CD14-positive monocyte (primary cell): ENCODE measurements around the gene GGN. TPM values are rescaled to one million over a fixed set of nuclear protein-coding genes. Genes with fewer than 3 reads are reported as not detected.

Experiments used
- DNase-seq, 3 donors: peaks; one replicate each; pipeline ENCODE4 v3.0.0-alpha.2; 2011 to 2022
- H2AFZ ChIP-seq: 2 replicates; pipeline ENCODE4 v1.6.0; 2012; ENCODE audit warnings: mild to moderate bottlenecking, low read depth, low read length, inconsistent platforms; ENCODE audit not compliant: insufficient read depth, poor library complexity, severe bottlenecking
- H3K27ac ChIP-seq, 2 donors: 1 replicate in 1 of 2; 2 replicates in 1 of 2; pipeline ENCODE4 v1.5.1; 2012 to 2013; ENCODE audit warnings: low read length in 2 of 2, control low read depth in 1 of 2, inconsistent platforms in 1 of 2, low read depth in 1 of 2, mild to moderate bottlenecking in 1 of 2
- H3K27me3 ChIP-seq, 2 donors: one replicate each; pipeline versions ENCODE4 v1.6.0 to v1.6.1; 2011 to 2013; ENCODE audit warnings: low read length in 2 of 2; ENCODE audit not compliant: control insufficient read depth in 2 of 2, insufficient read depth in 2 of 2
- H3K36me3 ChIP-seq, 2 donors: replicated peaks in 1 of 2; 1 replicate in 1 of 2; 2 replicates in 1 of 2; pipeline versions ENCODE4 v1.5.1 to v1.6.1; 2012 to 2013; ENCODE audit warnings: low read length in 2 of 2, control low read depth in 1 of 2, inconsistent platforms in 1 of 2, mild to moderate bottlenecking in 1 of 2; ENCODE audit not compliant: insufficient read depth in 2 of 2, control insufficient read depth in 1 of 2
- H3K4me1 ChIP-seq, 2 donors: 1 replicate in 1 of 2; 2 replicates in 1 of 2; pipeline versions ENCODE4 v1.5.1 to v1.6.1; 2012 to 2013; ENCODE audit warnings: low read length in 2 of 2, control low read depth in 1 of 2, inconsistent platforms in 1 of 2, mild to moderate bottlenecking in 1 of 2, moderate library complexity in 1 of 2; ENCODE audit not compliant: insufficient read depth in 2 of 2, control insufficient read depth in 1 of 2
- H3K4me2 ChIP-seq: replicated peaks from 2 replicates; pipeline ENCODE3; 2012; ENCODE audit warnings: low read length, moderate library complexity, mild to moderate bottlenecking; ENCODE audit not compliant: poor library complexity, severe bottlenecking; ENCODE audit errors: extremely low read depth
- H3K4me3 ChIP-seq, 3 experiments: fragments of 200-600 bp in 1 of 3; sonication (generic) in 1 of 3; replicated peaks in 1 of 3; 1 replicate in 2 of 3; 2 replicates in 1 of 3; pipeline ENCODE4 v1.5.1; 2011 to 2013; ENCODE audit warnings: low read length in 3 of 3, mild to moderate bottlenecking in 3 of 3, control low read depth in 2 of 3, low read depth in 2 of 3, inconsistent platforms in 1 of 3, moderate library complexity in 1 of 3
- H3K79me2 ChIP-seq: 2 replicates; pipeline ENCODE4 v1.6.0; 2012; ENCODE audit warnings: mild to moderate bottlenecking, control low read depth, inconsistent platforms, low read length, moderate library complexity; ENCODE audit not compliant: insufficient read depth
- H3K9ac ChIP-seq: 2 replicates; pipeline ENCODE4 v1.6.0; 2017; ENCODE audit warnings: low read length, mild to moderate bottlenecking; ENCODE audit not compliant: insufficient read depth, poor library complexity, severe bottlenecking
- H3K9me3 ChIP-seq, 2 donors: replicated peaks in 1 of 2; 1 replicate in 1 of 2; 2 replicates in 1 of 2; pipeline versions ENCODE4 v1.5.1 to v1.6.1; 2012 to 2013; ENCODE audit warnings: low read length in 2 of 2, control low read depth in 1 of 2; ENCODE audit not compliant: control insufficient read depth in 1 of 2, insufficient read depth in 1 of 2
- H4K20me1 ChIP-seq: 2 replicates; pipeline ENCODE4 v1.6.0; 2012; ENCODE audit warnings: mild to moderate bottlenecking, low read length, control low read depth, moderate library complexity; ENCODE audit not compliant: insufficient read depth
- H3K27ac Mint-ChIP-seq, 7 donors: one replicate each; pipeline ENCODE4 v1.8.0; 2020; ENCODE audit warnings: mild to moderate bottlenecking in 7 of 7, mixed read lengths in 7 of 7, moderate library complexity in 6 of 7, inconsistent platforms in 2 of 7
- H3K27me3 Mint-ChIP-seq, 3 donors: one replicate each; pipeline ENCODE4 v1.8.0; 2021 to 2022; ENCODE audit warnings: low read depth in 3 of 3, mild to moderate bottlenecking in 3 of 3, mixed read lengths in 3 of 3, moderate library complexity in 3 of 3, inconsistent platforms in 1 of 3
- H3K36me3 Mint-ChIP-seq, 2 donors: one replicate each; pipeline ENCODE4 v1.8.0; 2020; ENCODE audit warnings: mixed read lengths in 2 of 2, inconsistent platforms in 1 of 2, mild to moderate bottlenecking in 1 of 2
- H3K4me1 Mint-ChIP-seq: one replicate; pipeline ENCODE4 v1.8.0; 2020; ENCODE audit warnings: mild to moderate bottlenecking, mixed read lengths
- H3K4me3 Mint-ChIP-seq, 2 donors: one replicate each; pipeline ENCODE4 v1.8.0; 2020; ENCODE audit warnings: mild to moderate bottlenecking in 2 of 2, mixed read lengths in 2 of 2, moderate library complexity in 1 of 2
- H3K9me3 Mint-ChIP-seq, 7 donors: one replicate each; pipeline ENCODE4 v1.8.0; 2020 to 2022; ENCODE audit warnings: mixed read lengths in 7 of 7, mild to moderate bottlenecking in 6 of 7, moderate library complexity in 6 of 7, inconsistent platforms in 2 of 7
- CTCF ChIP-seq: fragments of 200-600 bp; IDR thresholded peaks from one replicate; pipeline ENCODE4 v1.8.0; 2022; ENCODE audit warnings: antibody characterized with exemption, mild to moderate bottlenecking
- WGBS: methylation state at CpG from one replicate; pipeline ENCODE4 v1.1.5; 2013; ENCODE audit warnings: missing lambda C conversion rate; ENCODE audit not compliant: insufficient coverage; 5-methylcytosine and 5-hydroxymethylcytosine counted together
- intact Hi-C, 2 donors: fragments of 100-400 bp; cut with micrococcal nuclease; formaldehyde crosslinking; loops; one replicate each; pipeline versions ENCODE4 v1.15.0 to v1.15.1; 2023
- polyA plus RNA-seq, 3 donors: library from polyadenylated mRNA; depleted of rRNA in 1 of 3; unstranded in 2 of 3; stranded (reverse) in 1 of 3; fragments of 300-500 nt in 2 of 3; fragments of >200 nt in 1 of 3; fragmentation: Illumina TruSeq in 2 of 3; gene quantifications; 1 replicate in 2 of 3; 2 replicates in 1 of 3; pipeline ENCODE4 v1.2.3, GENCODE V29; 2012 to 2021

GGN gene
- polyA plus RNA-seq, 3 donors = 0.12 to 0.56 TPM; not detected in 1

- H3K36me3 Mint-ChIP-seq = peaks cover 38 to 50% of the 10 kb centered on the region in 2 donors
- H4K20me1 ChIP-seq = peaks cover 13% of the 10 kb centered on the region
- H3K4me3 Mint-ChIP-seq = no peak overlapping the region
- no peaks in the 10 kb centered on the region for H3K9me3 Mint-ChIP-seq
- DNase-seq = no peak
- peak overlapping the region in 1 of 2 donors; percentile 24 for H3K27ac ChIP-seq
- WGBS = 94% methylated on average over 9 of the region's 14 CpGs
- H3K4me3 ChIP-seq = no peak overlapping the region
- H2AFZ ChIP-seq = no peak overlapping the region
- H3K4me2 ChIP-seq = no peak overlapping the region
- peaks cover 48 to 58% of the 10 kb centered on the region in 2 donors for H3K4me1 ChIP-seq
- no peaks in the 10 kb centered on the region for H3K27me3 ChIP-seq
- H3K9ac ChIP-seq = no peak overlapping the region
- peaks cover 30 to 45% of the 10 kb centered on the region in 2 donors for H3K36me3 ChIP-seq
- H3K79me2 ChIP-seq = peaks cover 47% of the 10 kb centered on the region
- intact Hi-C loops = no loop called here
- H3K27ac Mint-ChIP-seq = peak overlapping the region in 1 of 7 donors; percentile 11
- no peaks in the 10 kb centered on the region for H3K27me3 Mint-ChIP-seq
- peaks cover 50% of the 10 kb centered on the region for H3K4me1 Mint-ChIP-seq
- H3K9me3 ChIP-seq = no peaks in the 10 kb centered on the region
- TF ChIP-seq CTCF = no peak
Measured at GRCh38 chr19:38421856-38422255, 34.0 kb upstream of the GGN start.

- peaks cover 35 to 53% of the 10 kb centered on the region in 2 donors for H3K36me3 ChIP-seq
- H3K4me1 Mint-ChIP-seq = peaks cover 47% of the 10 kb centered on the region
- peaks cover 43 to 56% of the 10 kb centered on the region in 2 donors for H3K36me3 Mint-ChIP-seq
- H3K27ac Mint-ChIP-seq = peak overlapping the region in 4 of 7 donors; percentile 25 to 93 (median 62)
- intact Hi-C loops = no loop called here
- no peak for TF ChIP-seq CTCF
- H3K9me3 Mint-ChIP-seq = peaks cover 0 to 2% (median 0%) of the 10 kb centered on the region in 7 donors
- WGBS = 96% methylated on average over 7 of the region's 9 CpGs
- H4K20me1 ChIP-seq = peaks cover 13% of the 10 kb centered on the region
- no peak overlapping the region for H2AFZ ChIP-seq
- no peaks in the 10 kb centered on the region for H3K9me3 ChIP-seq
- H3K4me3 ChIP-seq = no peak overlapping the region
- no peak overlapping the region for H3K4me2 ChIP-seq
- no peak for DNase-seq
- H3K4me1 ChIP-seq = peaks cover 40 to 51% of the 10 kb centered on the region in 2 donors
- peak overlapping the region in 1 of 2 donors; percentile 56 for H3K27ac ChIP-seq
- no peaks in the 10 kb centered on the region for H3K27me3 ChIP-seq
- H3K79me2 ChIP-seq = peaks cover 46% of the 10 kb centered on the region
- H3K27me3 Mint-ChIP-seq = no peaks in the 10 kb centered on the region
- no peak overlapping the region for H3K9ac ChIP-seq
- H3K4me3 Mint-ChIP-seq = no peak overlapping the region
Measured at GRCh38 chr19:38420935-38421334, 33.1 kb upstream of the GGN start.
